CD4-positive, alpha-beta T cell (primary cell): Measurements from ENCODE around the gene MYO7B. TPM values are rescaled to one million over a fixed set of nuclear protein-coding genes. Genes with fewer than 3 reads are reported as not detected.

Experiments used
- ATAC-seq: fragments of 200-7000 bp; cut with Tn5 transposase; one replicate; pipeline ENCODE4 v1.10.0; 2022; ENCODE audit warnings: mild to moderate bottlenecking; ENCODE audit not compliant: poor library complexity
- CTCF ChIA-PET: fragments of 350-600 bp; sonication (Branson Sonifier 250); formaldehyde crosslinking; loops from one replicate; lab custom pipeline; 2021; ENCODE audit warnings: antibody characterized with exemption, inconsistent platforms; lab: Charles Lee
- POLR2A ChIA-PET: fragments of 350-600 bp; sonication (Branson Sonifier 250); formaldehyde crosslinking; loops from one replicate; lab custom pipeline; 2021; ENCODE audit warnings: antibody characterized with exemption, inconsistent platforms; lab: Charles Lee
- DNase-seq, 14 experiments: peaks; one replicate each; pipeline ENCODE4 v3.0.0-alpha.2; 2013 to 2020; ENCODE audit warnings: mixed read lengths in 2 of 14
- H3K27ac ChIP-seq, 2 donors: one replicate each; pipeline versions ENCODE4 v1.5.1 to v1.7.0; 2013; ENCODE audit warnings: low read length in 2 of 2, low read depth in 1 of 2, mild to moderate bottlenecking in 1 of 2
- H3K27me3 ChIP-seq, 2 experiments: 1 replicate in 1 of 2; 2 replicates in 1 of 2; pipeline versions ENCODE4 v1.6.1 to v1.7.0; 2013; ENCODE audit warnings: low read length in 2 of 2, control low read depth in 1 of 2, mild to moderate bottlenecking in 1 of 2, moderate library complexity in 1 of 2; ENCODE audit not compliant: insufficient read depth in 2 of 2, control insufficient read depth in 1 of 2
- H3K36me3 ChIP-seq: one replicate; pipeline ENCODE4 v1.6.1; 2013; ENCODE audit warnings: low read length, control low read depth; ENCODE audit not compliant: insufficient read depth
- H3K4me1 ChIP-seq: one replicate; pipeline ENCODE4 v1.6.1; 2013; ENCODE audit warnings: low read length, control low read depth; ENCODE audit not compliant: insufficient read depth
- H3K4me3 ChIP-seq: one replicate; pipeline ENCODE4 v1.5.1; 2013; ENCODE audit warnings: mild to moderate bottlenecking, low read length, moderate library complexity
- H3K9me3 ChIP-seq, 2 experiments: 1 replicate in 1 of 2; 2 replicates in 1 of 2; pipeline versions ENCODE4 v1.6.1 to v1.7.0; 2013; ENCODE audit warnings: low read length in 2 of 2, mild to moderate bottlenecking in 2 of 2, control low read depth in 1 of 2, moderate library complexity in 1 of 2; ENCODE audit not compliant: control insufficient read depth in 1 of 2, insufficient read depth in 1 of 2
- H3K27ac Mint-ChIP-seq: one replicate; pipeline ENCODE4 v1.8.0; 2020; ENCODE audit warnings: mixed read lengths
- H3K27me3 Mint-ChIP-seq: one replicate; pipeline ENCODE4 v1.8.0; 2021; ENCODE audit warnings: mixed read lengths
- H3K36me3 Mint-ChIP-seq: one replicate; pipeline ENCODE4 v1.8.0; 2021; ENCODE audit warnings: low read depth, mixed read lengths
- H3K4me1 Mint-ChIP-seq: one replicate; pipeline ENCODE4 v1.8.0; 2021; ENCODE audit warnings: low read depth, mixed read lengths
- H3K4me3 Mint-ChIP-seq: one replicate; pipeline ENCODE4 v1.8.0; 2020; ENCODE audit warnings: mild to moderate bottlenecking, mixed read lengths
- H3K9me3 Mint-ChIP-seq: one replicate; pipeline ENCODE4 v1.8.0; 2020; ENCODE audit warnings: mixed read lengths
- intact Hi-C, 2 experiments: fragments of 100-400 bp; cut with DNase I in 1 of 2; cut with micrococcal nuclease in 1 of 2; formaldehyde crosslinking; loops; one replicate each; pipeline versions ENCODE4 v1.15.1 to v1.9.0; 2023 to 2025; cut with DNase I, micrococcal nuclease
- total RNA-seq, 174 experiments: library from RNA in 2 of 174; stranded (reverse) in 2 of 174; gene quantifications; one replicate each; pipeline ENCODE4 v1.2.3 and lab custom pipeline; 2021 to 2026
- TF ChIP-seq, protein P1 (sequence below): fragments of 200-600 bp; IDR thresholded peaks from one replicate; pipeline ENCODE4 v1.8.0; 2022; ENCODE audit warnings: antibody characterized with exemption, mild to moderate bottlenecking

The MYO7B gene
- total RNA-seq, 2 experiments from 2014 or later: 0.05 to 0.14 TPM

DNA sequence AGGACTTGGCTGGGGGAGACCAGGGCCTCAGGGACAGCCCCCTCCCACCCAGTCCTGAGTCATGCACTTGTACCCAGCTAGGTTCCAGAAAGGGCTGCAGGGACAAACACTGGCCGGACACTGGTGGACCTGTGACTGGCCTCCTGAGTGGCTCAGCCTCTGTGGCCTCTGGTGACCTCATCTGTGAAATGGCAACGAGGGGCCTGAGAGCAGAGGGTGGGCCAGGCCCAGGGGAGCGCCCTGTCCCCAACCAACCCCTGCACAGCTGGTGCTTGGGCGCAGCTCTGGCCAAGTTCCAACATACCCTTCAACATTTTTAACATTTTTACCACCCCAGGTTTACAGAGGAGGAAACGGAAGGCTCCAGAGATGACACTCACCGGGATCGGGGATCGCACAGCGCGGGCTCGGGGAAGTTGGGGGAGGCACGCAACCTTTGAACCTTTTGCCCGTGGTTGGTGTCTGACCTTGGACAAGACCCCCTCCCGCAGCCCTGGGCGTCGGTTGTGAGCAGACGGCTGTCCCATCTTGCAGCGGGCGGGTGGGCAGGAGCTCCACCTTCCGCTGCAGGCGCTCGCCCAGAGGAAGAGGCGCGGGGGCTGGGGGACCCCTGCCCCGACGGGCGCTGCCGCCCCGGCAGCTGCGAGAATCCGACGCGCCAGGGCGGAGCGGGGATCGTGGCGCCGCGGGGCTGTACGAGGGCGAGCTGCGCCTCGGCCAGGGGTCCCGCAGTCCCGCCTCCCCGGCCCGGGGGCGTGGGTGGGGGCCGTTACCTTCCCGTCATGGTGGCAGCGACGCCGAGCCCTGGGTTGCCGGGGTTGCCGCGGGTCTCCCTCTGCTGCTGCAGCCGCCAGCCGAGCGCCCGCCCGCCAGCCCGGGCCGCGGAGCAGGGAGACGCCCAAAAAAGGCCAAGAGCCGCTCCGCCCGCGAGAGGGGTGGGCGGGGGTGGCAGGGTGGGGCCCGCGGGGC, 139.0 kb downstream of the MYO7B start:
- ChIA-PET POLR2A (interaction anchor here (0.7 to 2.0 kb wide), 3 partner anchors 27 to 80 kb away, joined by 3 to 10 read pairs (median 3); partner anchors contain the start of gene SFT2D3), CTCF (interaction anchor here (1.2 kb wide), 1 partner anchor 25 kb away, joined by 3 read pairs; no protein-coding TSS in a partner anchor)
- H3K4me3 Mint-ChIP-seq: peak overlapping the region; percentile 79
- H3K27me3 Mint-ChIP-seq: peaks cover 79% of the 10 kb centered on the region
- Histone ChIP-seq H3K9me3 (peaks cover 0 to 8% of the 10 kb centered on the region in 2 experiments), H3K27me3 (peaks cover 43 to 50% of the 10 kb centered on the region in 2 experiments), H3K27ac (no peak overlapping the region), H3K36me3 (no peaks in the 10 kb centered on the region), H3K4me1 (peaks cover 15% of the 10 kb centered on the region), H3K4me3 (peak overlapping the region; percentile 6)
- peaks cover 9% of the 10 kb centered on the region for H3K4me1 Mint-ChIP-seq
- DNase-seq (peak in 4 of 14 experiments; percentile 16 to 33 (median 28)), ATAC-seq (peak; percentile 49)
- H3K36me3 Mint-ChIP-seq: no peaks in the 10 kb centered on the region
- H3K27ac Mint-ChIP-seq: no peak overlapping the region
- intact Hi-C loops: no loop called here
- no peaks in the 10 kb centered on the region for H3K9me3 Mint-ChIP-seq
- TF ChIP-seq, protein P1, sequence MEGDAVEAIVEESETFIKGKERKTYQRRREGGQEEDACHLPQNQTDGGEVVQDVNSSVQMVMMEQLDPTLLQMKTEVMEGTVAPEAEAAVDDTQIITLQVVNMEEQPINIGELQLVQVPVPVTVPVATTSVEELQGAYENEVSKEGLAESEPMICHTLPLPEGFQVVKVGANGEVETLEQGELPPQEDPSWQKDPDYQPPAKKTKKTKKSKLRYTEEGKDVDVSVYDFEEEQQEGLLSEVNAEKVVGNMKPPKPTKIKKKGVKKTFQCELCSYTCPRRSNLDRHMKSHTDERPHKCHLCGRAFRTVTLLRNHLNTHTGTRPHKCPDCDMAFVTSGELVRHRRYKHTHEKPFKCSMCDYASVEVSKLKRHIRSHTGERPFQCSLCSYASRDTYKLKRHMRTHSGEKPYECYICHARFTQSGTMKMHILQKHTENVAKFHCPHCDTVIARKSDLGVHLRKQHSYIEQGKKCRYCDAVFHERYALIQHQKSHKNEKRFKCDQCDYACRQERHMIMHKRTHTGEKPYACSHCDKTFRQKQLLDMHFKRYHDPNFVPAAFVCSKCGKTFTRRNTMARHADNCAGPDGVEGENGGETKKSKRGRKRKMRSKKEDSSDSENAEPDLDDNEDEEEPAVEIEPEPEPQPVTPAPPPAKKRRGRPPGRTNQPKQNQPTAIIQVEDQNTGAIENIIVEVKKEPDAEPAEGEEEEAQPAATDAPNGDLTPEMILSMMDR: no peak

DNA sequence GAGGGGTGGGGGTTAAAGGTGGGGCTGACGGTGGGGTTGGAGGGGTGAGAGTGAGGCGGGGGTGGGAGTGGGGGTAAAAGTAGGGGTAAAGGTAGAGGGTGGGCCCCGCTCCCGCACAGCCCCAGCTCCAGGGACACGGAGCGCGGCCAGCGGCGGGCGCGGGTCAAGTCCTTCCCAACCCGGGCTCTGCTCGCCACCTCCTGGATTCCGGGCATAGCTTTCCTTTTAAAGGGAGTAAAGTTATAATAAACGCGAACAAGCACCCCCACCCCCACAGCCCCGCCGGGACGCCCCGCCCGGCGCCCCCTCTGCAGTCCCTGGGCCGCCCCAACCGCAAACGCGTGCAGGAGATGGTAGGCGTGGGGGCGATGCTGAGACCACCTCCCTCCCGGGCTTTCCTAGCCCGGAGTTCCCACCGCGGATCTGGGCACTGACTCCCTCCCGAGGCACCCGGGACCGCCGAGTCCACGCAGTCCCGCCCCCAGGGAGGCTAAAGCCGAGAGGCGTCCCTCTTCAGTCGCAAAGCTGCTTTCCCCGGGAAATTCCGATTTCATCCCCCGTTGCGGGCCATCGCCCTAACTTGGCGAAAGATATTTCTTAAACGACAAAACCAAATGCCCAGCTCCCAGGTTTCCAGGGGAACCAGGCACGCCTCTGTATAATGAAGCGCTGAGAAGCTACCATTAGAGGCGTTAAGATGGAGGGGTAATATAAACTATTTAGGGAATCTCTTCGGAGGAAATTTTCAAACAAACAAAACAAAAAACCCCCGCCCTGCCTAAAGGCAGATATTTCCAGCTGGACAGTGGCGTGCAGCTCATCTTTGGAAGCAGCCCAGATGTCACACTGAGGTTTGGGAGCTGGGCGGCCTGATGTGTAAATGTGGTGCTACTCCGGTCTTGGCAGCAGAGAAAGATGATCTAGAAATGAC, 140.1 kb downstream of the MYO7B start, which contains the start of gene LIMS2:
TSS of gene LIMS2 (minus strand) at position 200 of the 931 bp plus-strand sequence. CDS start 506 bp downstream, outside the sequence.
- H3K27ac ChIP-seq: no peak within 1 kb of the TSS
- H3K9me3 ChIP-seq: peaks cover 0 to 8% of the 10 kb centered on the region in 2 experiments
- Mint-ChIP-seq H3K27me3 (peaks cover 68% of the 10 kb centered on the region), H3K27ac (no peak within 1 kb of the TSS), H3K36me3 (no peaks in the 10 kb centered on the region), H3K4me3 (peak within 1 kb of the TSS; percentile 81), H3K9me3 (no peaks in the 10 kb centered on the region), H3K4me1 (peaks cover 9% of the 10 kb centered on the region)
- DNase-seq (peak in 2 of 14 experiments; percentile 20 to 32), ATAC-seq (no peak)
- ChIA-PET POLR2A (interaction anchor here (1.0 to 2.0 kb wide), 2 partner anchors 26 to 30 kb away, joined by 3 to 10 read pairs; partner anchors contain the start of gene SFT2D3), CTCF (interaction anchor here (1.2 kb wide), 1 partner anchor 26 kb away, joined by 3 read pairs; no protein-coding TSS in a partner anchor)
- H3K36me3 ChIP-seq: no peaks in the 10 kb centered on the region
- H3K4me1 ChIP-seq: peaks cover 15% of the 10 kb centered on the region
- intact Hi-C loops: no loop called here
- H3K4me3 ChIP-seq: peak within 1 kb of the TSS; percentile 6
- TF ChIP-seq, protein P1: no peak
- peaks cover 41 to 42% of the 10 kb centered on the region in 2 experiments for H3K27me3 ChIP-seq

DNA sequence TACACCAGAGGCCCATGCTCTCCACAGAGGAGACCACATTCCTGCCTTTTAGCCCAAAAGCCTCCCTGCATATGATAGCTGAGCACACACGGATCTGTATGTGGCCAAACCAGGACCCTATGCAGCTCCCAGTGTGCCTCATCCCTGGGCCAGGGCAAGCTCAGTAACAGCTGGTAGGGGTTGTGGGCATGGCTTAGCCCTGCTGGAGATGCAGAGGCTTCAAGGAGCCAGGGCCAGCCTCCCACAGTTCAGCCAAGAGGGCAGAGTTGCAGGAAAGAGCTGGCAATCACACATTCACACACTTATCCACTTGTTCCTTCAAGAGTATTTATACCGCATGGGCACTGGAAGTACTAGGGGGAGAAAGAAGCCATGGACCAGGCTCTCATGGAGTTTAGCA, 141.4 kb downstream of the MYO7B start:
- ATAC-seq (no peak), DNase-seq (no peak)
- POLR2A ChIA-PET: no interaction called here
- Histone ChIP-seq H3K4me3 (no peak overlapping the region), H3K9me3 (peaks cover 0 to 8% of the 10 kb centered on the region in 2 experiments), H3K27me3 (peaks cover 40 to 41% of the 10 kb centered on the region in 2 experiments), H3K27ac (no peak overlapping the region), H3K4me1 (peaks cover 18% of the 10 kb centered on the region), H3K36me3 (no peaks in the 10 kb centered on the region)
- peaks cover 9% of the 10 kb centered on the region for H3K4me1 Mint-ChIP-seq
- no peak overlapping the region for H3K27ac Mint-ChIP-seq
- no peaks in the 10 kb centered on the region for H3K9me3 Mint-ChIP-seq
- no peaks in the 10 kb centered on the region for H3K36me3 Mint-ChIP-seq
- TF ChIP-seq, protein P1: no peak
- CTCF ChIA-PET: no interaction called here
- intact Hi-C loops: no loop called here
- no peak overlapping the region for H3K4me3 Mint-ChIP-seq
- peaks cover 62% of the 10 kb centered on the region for H3K27me3 Mint-ChIP-seq
